Fibroblast of skin of right biceps (primary cell): ENCODE measurements around the gene ERFE.

Source experiments
- DNase-seq: peaks from one replicate; pipeline ENCODE4 v3.0.0-alpha.2; 2013

The ERFE gene

GRCh38 chr2:238157506-238158017 lies 1.2 kb upstream of the ERFE start:
- DNase-seq, result no peak

- no peak for DNase-seq
Observed at GRCh38 chr2:238158018-238158508, 707 bp upstream of the ERFE start.

- DNase-seq, result no peak
Observed at GRCh38 chr2:238159071-238159539, 335 bp downstream of the ERFE start.

DNA sequence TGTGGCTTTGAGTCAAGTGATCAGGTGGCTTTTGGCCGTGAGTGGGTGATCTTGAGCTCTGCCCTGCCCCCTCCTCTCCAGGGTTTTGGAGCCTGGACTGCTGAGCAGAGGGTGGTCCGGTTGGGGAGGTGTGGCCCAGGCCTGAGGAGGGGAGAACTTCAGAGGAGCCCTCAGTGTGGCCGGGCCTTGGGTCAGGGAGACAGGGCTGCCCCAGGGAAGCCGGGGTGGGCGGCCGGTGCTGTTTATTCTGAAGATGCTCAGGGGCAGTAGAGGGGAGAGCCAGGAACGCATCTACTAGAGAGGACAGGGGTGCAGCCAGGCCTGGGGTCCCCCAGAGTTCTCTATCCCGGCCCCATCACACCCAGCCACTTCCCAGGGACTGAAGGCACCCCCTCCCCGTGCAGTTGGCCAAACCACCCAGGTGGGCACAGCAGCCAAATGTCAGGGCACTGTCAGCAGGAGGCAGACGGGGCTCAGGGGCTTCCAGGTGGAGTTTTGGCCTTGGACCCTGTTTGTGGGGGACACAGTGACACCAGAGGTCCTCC lies 963 bp downstream of the ERFE start:
- no peak for DNase-seq

GRCh38 chr2:238160206-238161129 lies 1.7 kb downstream of the ERFE start:
- peak; percentile 32 for DNase-seq

GRCh38 chr2:238161291-238162051 lies 2.7 kb downstream of the ERFE start:
- DNase-seq, result no peak

DNA sequence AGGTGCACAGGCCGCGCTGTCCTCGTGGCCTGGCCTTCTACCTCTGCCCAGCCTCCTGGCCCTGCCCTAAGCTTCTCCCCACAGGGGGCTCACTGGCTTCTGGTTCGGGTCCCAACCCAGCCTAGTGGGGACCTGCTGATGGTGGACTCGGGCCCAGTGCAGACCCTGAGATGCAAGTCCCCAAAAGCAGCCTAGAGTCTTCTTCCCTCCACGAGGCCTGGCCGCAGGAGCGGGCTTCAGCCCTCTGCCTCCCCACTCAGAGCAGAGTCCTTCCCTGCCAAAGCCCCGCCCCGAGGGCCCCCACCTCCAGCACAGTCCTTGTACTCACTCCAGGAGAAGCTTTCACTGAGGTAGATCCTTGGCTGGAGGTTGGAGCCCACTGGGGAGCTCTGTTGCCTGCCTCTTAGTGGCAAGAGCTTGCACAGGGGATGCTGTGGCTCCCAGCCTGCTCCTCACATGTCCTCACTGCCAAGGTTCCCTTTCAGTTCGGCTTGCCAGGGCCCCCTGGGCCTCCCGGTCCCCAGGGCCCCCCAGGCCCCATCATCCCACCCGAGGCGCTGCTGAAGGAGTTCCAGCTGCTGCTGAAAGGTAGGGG lies 3.6 kb downstream of the ERFE start:
- DNase-seq, result no peak

GRCh38 chr2:238162846-238163441 lies 4.2 kb downstream of the ERFE start:
- peak; percentile 40 for DNase-seq

DNA sequence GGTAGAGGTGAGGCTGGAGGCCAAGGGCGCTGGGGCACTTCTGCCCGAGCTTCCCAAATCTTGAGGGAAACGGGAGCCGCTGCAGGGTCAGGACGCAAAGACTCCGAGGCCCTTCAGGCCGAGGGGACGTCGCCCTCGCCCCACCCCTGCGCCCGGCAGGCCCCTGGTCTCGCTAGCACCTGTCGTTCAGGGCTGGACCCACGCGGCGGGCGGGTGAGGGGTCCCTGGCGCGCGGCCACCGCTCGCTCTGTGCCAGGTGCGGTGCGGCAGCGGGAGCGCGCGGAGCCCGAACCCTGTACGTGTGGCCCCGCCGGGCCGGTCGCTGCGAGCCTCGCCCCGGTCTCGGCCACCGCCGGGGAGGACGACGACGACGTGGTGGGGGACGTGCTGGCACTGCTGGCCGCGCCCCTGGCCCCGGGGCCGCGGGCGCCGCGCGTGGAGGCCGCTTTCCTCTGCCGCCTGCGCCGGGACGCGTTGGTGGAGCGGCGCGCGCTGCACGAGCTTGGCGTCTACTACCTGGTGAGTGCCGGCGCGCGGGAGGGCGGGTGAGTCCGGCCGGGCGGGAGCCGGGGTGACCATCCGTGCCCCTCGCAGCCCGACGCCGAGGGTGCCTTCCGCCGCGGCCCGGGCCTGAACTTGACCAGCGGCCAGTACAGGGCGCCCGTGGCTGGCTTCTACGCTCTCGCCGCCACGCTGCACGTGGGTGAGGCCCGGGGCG lies 4.9 kb downstream of the ERFE start:
- no peak for DNase-seq

GRCh38 chr2:238164906-238165287 lies 6.1 kb downstream of the ERFE start:
- no peak for DNase-seq

DNA sequence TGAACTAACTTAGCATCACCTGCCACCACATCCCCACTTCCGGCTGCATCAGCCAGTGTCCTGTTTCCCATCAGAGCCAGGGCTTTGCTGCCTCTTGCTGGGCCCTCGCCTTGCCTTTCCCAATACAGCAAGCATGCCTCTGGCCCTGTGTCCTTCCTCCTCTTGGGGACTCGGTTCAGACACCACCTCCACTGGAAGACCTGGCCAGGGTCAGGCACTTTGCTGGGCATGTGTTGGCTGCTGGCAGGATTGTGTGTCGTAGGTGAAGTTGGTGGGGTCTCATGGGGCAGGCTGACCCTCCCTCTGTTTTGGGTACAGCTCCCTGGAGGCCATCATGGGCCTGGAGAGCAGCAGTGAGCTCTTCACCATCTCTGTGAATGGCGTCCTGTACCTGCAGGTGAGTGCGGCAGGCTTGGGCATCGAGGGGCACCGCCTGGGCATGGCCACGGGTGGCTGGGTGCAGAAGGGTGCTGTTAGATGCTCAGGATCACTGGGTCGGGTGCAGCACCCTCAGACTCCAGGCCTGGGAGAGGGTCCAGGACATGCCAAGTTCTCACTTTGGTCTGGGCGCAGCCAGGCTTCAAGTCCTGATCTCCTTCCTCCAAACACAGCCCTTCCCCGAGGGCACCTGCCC lies 6.6 kb downstream of the ERFE start:
- no peak for DNase-seq

GRCh38 chr2:238166391-238167343 lies 7.9 kb downstream of the ERFE start:
- DNase-seq, result no peak

DNA sequence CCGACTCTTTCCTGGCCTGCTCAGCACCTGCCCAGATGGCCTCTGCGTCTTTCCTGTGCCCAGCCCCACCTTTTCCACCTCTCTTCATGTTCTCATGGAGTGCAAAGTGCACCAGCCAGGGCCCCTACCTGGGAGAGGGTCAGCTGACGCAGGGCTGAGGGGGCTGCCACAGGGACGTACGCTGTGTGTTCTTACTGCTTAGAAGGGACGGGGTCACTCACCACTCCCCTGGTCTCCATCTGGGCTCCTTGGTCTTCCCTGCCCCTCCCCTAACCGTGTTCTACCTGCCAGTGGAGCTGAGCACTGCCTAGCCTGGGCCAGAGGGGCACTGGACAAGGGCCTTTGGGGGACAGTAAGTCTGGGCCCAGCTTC lies 8.6 kb downstream of the ERFE start:
- no peak for DNase-seq

- peak; percentile 40 for DNase-seq
Observed at GRCh38 chr2:238167761-238168160, 9.0 kb downstream of the ERFE start.

DNA sequence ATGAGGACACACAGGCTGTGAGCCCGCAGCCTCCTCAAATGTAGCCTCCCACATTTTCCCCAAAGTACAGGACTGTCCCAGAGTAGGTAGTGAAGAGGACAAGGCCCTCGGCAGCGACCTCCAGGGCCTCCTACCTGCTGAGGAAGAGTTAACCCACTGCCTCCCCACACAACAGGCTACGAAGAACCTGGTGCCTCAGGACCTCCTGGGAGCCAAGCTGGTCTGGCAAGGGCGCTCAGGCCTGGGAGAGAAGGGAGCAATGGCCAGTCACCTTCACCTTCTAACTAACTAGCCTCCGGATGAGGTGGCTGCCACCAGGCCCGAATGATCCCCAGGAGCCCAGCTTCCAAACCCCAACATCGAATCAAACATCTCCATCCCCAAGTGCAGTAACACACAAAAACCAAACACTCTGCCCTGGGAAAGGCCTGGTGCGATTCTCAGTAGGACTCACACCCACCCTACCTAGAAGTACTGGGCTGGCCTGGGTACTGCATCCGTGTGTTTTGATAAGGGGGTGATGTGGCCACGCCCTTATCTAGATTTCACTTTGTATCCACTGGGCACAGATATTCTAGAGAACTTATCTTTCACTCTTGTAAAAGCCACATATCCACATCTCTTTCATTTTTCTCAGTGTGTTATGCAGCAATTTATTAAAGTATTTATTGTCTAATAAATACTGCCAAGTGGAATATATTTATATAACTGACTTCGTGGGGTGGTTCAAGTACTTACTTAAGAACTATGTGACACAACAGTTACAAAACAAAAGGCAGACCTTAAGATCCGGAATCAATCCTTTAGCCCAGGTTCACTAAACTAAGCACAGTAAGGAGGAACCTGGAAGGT lies 9.7 kb downstream of the ERFE start:
- no peak for DNase-seq

- peak; percentile 96 for DNase-seq
Observed at GRCh38 chr2:238169048-238169707, 10.4 kb downstream of the ERFE start.

DNA sequence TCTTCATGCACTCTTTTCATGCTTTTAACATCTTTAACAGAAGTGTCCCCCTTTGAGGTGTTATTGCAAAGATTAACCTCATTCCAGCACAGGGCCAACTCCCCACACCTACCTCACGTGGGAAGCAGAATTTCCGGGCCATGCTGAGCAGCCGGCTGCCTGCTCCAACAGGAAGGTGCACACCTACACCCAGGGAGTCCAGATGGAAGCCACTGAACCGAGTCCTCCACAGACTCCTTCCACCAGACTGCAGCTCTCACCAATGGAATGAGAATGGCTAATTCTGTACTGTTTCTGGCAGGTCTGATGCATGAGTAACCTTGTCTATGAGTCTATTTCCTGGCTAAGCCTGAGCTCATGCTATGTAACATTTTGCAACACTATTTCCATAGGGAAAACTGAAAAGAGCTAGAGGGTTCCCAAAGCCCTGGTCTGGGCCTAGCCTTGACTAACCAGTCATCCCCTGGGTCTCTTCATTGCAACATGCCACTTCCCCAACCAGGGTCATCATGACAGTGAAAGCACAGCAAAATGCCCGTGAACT lies 11.0 kb downstream of the ERFE start:
- DNase-seq, result peak; percentile 98
